NCI-H1092 treated with DMSO at 0.1 percent for 48 hours (cell line): Measurements from ENCODE around the gene PEMT.
A peak's percentile ranks its signal among the peaks of the same experiment; 100 is the strongest.
"Not testable (repeated sequence)": the region's sequence is repeated elsewhere in the genome, so short reads cannot be mapped to it uniquely, and the experiment has no call there.

ENCODE experiments used
- DNase-seq: peaks from one replicate; lab custom pipeline; 2025; lab: John Stamatoyannopoulos, UW

PEMT gene

DNA sequence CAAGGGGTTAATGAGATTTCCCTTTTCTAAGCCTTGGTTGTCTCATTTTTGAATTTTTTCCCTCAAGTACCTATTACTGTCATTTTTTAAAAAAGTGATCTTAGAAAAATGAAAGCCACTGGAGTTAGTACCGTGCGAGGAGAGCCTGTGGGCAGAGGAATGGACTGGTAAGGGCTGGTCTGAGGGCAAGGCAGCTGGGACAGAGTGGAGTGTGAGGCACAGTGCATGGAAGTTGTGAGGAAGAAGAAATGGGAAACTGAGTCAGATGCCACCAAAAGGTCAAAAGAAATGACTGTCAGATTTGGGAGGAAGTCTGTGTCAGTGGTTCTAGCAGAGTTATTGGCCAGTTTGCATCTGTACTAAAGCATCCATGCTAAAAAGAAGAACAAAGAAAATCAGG is 103.5 kb downstream of the PEMT start:
- no peak for DNase-seq

GRCh38 chr17:17486416-17486815 is 105.1 kb downstream of the PEMT start:
- DNase-seq = not testable (repeated sequence)

DNA sequence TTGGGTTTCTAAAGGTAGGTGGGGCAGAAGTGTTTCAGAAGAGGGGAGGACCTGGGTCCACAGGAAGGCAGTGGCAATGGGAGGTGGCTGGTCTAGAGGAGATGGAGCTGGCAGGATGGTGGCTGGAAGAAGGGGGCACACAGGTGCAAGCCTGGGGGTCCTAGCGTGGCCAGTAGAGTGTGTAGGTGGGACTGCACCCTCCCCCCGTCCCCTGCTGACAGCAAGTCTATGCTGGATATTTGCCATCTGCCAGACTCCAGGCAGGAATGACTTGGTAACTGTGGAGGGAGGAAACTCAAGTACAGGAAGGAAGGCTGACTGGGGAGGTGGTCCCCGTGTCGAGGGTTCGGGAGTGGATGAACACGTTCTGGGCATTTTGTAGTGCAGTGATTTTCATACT is 106.1 kb downstream of the PEMT start:
- no peak for DNase-seq

- no peak for DNase-seq
Measured at GRCh38 chr17:17484451-17484899, 107.0 kb downstream of the PEMT start.

- no peak for DNase-seq
Measured at GRCh38 chr17:17481860-17482259, 109.6 kb downstream of the PEMT start.

DNA sequence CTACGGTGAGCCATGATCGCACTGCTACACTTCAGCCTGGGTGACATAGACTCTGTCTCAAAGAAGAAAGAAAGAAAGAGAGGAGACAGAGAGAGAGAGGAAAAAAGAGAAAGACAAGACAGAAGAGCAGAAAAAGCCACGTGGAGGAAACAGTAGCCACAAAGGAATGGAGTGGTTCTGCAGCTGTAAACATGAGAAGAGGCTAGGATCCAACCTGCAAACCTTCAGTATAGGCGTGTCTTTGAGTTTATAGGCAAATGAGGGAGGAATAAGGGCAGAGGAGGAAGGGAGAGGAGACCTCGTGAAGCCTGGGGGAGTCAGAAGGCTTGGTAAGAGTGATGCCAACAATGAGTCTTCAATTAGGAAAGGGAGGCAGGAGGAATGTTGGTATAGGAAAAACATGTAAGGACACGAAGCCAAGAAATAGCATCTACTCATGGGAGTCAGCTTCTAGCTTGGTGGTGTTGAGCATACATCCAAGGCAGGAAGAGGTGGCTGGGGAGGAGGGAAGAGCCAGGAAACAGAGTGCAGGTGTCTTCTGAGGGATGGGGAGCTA is 110.8 kb downstream of the PEMT start:
- DNase-seq = no peak

GRCh38 chr17:17479209-17479608 is 112.3 kb downstream of the PEMT start:
- no peak for DNase-seq

- DNase-seq = peak; percentile 86
Measured at GRCh38 chr17:17476865-17477467, 114.5 kb downstream of the PEMT start, which contains the start of gene MED9. Gene MED9, plus strand, starts transcription at chr17:17477000. Its CDS starts 42 bp downstream, at chr17:17477042.

DNA sequence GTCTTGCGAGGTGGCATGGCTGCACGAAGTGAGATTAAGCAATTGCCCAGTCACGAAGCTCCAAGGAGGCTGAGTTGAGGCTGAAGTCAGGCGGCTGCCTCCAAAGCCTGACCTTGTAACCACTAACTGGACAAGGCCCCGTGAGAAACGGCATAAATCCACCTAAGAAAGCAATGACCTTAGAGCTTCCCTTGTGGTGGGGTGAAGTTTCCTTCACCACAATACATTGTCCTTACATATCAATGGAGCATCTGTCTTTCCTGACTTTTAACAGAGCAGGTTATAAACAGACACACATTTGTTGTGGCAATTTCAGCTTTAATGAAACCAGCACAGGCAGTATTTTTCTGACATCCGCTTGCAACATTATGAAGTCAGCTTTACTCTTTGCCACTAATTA is 117.2 kb downstream of the PEMT start:
- DNase-seq = no peak

- DNase-seq = no peak
Measured at GRCh38 chr17:17472333-17472920, 119.1 kb downstream of the PEMT start.

- DNase-seq = no peak
Measured at GRCh38 chr17:17469996-17470395, 121.5 kb downstream of the PEMT start.

GRCh38 chr17:17469358-17469757 is 122.2 kb downstream of the PEMT start:
- no peak for DNase-seq

GRCh38 chr17:17468217-17469010 is 123.1 kb downstream of the PEMT start:
- no peak for DNase-seq

DNA sequence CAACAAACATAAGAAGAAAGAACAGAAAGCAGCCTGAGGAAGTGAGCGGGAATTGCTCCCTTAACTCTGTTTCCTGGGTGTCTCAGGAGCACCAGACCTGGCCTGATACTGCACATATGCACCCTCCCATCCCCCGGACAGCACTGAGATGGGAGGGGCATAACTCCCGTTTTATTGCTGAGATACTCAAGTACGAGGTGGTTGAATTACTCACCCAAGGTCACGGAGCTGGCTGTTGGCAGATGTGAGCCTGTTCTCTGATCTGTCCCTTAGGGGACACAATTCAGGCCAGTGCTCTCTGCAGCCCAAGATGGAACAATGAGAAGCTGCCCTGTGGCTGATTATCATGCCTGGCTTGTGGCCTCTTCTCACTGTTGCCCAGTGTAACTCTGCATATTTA is 123.8 kb downstream of the PEMT start:
- no peak for DNase-seq

GRCh38 chr17:17467016-17467415 is 124.5 kb downstream of the PEMT start:
- no peak for DNase-seq

DNA sequence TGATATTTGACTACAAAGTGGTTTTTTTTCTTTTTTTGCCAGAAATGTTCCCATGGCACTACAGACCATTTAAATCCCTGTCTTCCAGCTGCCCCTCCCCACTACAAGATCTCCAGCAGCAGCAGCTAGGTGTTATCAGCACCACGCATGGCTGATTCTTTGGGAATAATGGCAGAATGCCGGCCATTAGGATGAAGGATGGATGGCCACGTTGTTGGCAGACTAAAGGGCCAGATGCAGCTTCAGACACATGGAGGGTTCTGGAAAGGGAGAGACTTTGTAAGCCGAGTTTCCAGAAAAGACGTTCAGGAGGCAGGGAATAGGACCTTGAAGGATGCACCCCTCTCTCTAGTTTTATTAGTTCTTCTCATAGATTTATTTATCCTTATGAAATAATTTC is 125.0 kb downstream of the PEMT start:
- DNase-seq = no peak

DNA sequence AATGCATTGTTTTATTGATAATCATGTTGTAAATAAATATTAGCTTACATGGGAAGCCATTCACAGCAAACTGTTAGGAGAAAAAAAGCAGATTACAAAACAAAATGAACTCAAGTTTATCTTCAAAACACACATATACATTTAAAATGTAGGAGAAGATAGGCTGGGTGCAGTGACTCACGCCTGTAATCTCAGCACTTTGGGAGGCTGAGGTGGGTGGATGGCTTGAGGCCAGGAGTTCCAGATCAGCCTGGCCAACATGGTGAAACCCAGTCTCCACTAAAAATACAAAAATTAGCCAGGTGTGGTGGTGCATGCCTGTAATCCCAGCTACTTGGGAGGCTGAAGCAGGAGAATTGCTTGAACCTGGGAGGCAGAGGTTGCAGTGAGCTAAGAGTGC is 125.6 kb downstream of the PEMT start:
- DNase-seq = not testable (repeated sequence)

- no peak for DNase-seq
Measured at GRCh38 chr17:17463821-17464220, 127.7 kb downstream of the PEMT start.

GRCh38 chr17:17462048-17462824 is 129.3 kb downstream of the PEMT start:
- DNase-seq = no peak

DNA sequence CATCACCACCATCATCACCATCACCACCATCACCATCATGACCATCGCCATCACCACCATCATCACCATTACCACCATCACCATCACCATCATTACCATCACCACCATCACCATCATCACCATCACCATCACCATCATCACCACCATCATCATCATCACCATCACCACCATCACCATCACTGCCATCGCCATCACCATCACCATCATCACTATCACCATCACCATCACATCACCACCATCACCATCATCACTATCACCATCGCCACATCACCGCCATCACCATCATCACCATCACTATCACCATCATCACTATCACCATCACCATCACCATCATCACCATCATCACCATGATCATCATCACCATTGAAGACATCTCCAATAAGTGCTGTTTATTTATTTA is 131.5 kb downstream of the PEMT start:
- no peak for DNase-seq

- no peak for DNase-seq
Measured at GRCh38 chr17:17457680-17458079, 133.8 kb downstream of the PEMT start.

DNA sequence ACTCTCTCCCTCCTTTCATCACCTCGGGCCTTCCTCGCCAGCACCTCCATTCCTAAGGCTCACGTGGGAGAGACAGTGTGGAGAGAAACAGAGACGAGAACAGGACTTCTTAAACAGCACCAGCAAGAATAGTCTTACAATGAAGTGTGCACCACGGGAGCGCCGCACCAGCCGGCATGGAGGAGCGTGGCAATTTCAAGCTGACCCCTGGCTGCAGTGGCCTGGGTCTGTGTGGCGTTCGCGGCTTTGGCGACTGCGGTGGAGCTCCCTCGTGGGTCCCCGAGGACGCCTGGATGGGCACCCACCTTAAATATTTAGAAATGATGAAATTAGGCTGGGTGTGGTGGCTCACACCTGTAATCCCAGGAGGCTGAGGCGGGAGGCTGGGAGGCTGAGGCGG is 135.3 kb downstream of the PEMT start:
- DNase-seq = no peak
